ENCODE results near the gene KIAA0513.
"Not testable (repeated sequence)": the region's sequence is repeated elsewhere in the genome, so short reads cannot be mapped to it uniquely, and the experiment has no call there.

The KIAA0513 gene

GRCh38 chr16:85051067-85051581, 23.5 kb downstream of the KIAA0513 start:
- Histone ChIP-seq H3K4me3 (ENCODE audit: low read depth, low read length) (no peak overlapping the region), H3K9me3 (ENCODE audit: severe bottlenecking) (no peaks in the 10 kb centered on the region), H3K27me3 (ENCODE audit: insufficient read depth, low read depth, severe bottlenecking) (no peaks in the 10 kb centered on the region), H3K36me3 (no peaks in the 10 kb centered on the region), H3K27ac (no peak overlapping the region)
- TF ChIP-seq, protein P1, sequence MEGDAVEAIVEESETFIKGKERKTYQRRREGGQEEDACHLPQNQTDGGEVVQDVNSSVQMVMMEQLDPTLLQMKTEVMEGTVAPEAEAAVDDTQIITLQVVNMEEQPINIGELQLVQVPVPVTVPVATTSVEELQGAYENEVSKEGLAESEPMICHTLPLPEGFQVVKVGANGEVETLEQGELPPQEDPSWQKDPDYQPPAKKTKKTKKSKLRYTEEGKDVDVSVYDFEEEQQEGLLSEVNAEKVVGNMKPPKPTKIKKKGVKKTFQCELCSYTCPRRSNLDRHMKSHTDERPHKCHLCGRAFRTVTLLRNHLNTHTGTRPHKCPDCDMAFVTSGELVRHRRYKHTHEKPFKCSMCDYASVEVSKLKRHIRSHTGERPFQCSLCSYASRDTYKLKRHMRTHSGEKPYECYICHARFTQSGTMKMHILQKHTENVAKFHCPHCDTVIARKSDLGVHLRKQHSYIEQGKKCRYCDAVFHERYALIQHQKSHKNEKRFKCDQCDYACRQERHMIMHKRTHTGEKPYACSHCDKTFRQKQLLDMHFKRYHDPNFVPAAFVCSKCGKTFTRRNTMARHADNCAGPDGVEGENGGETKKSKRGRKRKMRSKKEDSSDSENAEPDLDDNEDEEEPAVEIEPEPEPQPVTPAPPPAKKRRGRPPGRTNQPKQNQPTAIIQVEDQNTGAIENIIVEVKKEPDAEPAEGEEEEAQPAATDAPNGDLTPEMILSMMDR (IDR thresholded peaks at IDR 0.05; ENCODE audit: low read depth, low read length) = no peak
- no peak for DNase-seq

- H3K36me3 ChIP-seq = no peaks in the 10 kb centered on the region
- TF ChIP-seq, protein P1 (IDR thresholded peaks at IDR 0.05; ENCODE audit: low read depth, low read length) = no peak
- H3K9me3 ChIP-seq (ENCODE audit: severe bottlenecking) = no peaks in the 10 kb centered on the region
- no peak overlapping the region for H3K4me3 ChIP-seq (ENCODE audit: low read depth, low read length)
- no peak overlapping the region for H3K27ac ChIP-seq
- DNase-seq = no peak
- H3K27me3 ChIP-seq (ENCODE audit: insufficient read depth, low read depth, severe bottlenecking) = no peaks in the 10 kb centered on the region
These were observed 24.1 kb downstream of the KIAA0513 start for GRCh38 chr16:85051683-85052082.

DNA sequence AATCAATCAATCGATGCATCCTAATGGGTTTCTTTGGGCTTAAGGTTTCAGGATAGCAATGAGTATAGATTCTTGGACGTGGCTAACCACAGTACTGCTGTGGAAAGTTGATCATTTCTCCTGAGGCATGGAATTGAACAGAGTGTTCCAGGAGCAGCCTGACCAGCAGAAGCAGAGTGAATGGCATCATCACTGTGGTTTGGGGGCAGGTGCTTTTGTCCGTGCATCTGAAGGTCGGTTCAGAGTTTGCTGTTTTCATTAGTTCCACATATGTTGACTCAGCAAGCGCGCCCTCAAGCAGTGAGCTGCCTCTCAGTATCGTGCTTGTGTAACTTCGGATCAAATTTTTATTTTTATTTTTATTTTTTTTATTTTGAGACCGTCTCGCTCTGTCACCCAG, 24.9 kb downstream of the KIAA0513 start:
- no peak overlapping the region for H3K4me3 ChIP-seq (ENCODE audit: low read depth, low read length)
- no peaks in the 10 kb centered on the region for H3K9me3 ChIP-seq (ENCODE audit: severe bottlenecking)
- no peak overlapping the region for H3K27ac ChIP-seq
- no peak for DNase-seq
- no peaks in the 10 kb centered on the region for H3K36me3 ChIP-seq
- H3K27me3 ChIP-seq (ENCODE audit: insufficient read depth, low read depth, severe bottlenecking) = no peaks in the 10 kb centered on the region
- TF ChIP-seq, protein P1 (IDR thresholded peaks at IDR 0.05; ENCODE audit: low read depth, low read length) = no peak

DNA sequence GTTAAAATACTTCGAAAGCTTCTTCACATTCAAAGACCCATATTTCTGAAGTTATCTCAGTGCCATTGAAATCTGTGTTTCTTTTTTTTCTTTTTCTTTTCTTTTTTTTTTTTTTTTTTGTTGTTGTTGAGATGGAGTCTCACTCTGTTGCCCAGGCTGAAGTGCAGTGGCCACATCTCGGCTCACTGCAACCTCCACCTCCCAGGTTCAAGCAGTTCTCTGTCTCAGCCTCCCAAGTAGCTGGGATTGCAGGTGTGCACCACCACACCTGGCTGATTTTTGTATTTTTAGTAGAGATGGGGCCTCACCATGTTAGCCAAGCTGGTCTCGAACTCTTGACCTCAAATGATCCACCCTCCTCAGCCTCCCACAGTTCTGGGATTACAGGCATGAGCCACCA, 26.7 kb downstream of the KIAA0513 start:
- H3K9me3 ChIP-seq (ENCODE audit: severe bottlenecking); H3K27ac ChIP-seq; H3K36me3 ChIP-seq; H3K27me3 ChIP-seq (ENCODE audit: insufficient read depth, low read depth, severe bottlenecking); DNase-seq; H3K4me3 ChIP-seq (ENCODE audit: low read depth, low read length): not testable (repeated sequence)

- Histone ChIP-seq H3K27me3 (ENCODE audit: insufficient read depth, low read depth, severe bottlenecking) (no peaks in the 10 kb centered on the region), H3K9me3 (ENCODE audit: severe bottlenecking) (no peaks in the 10 kb centered on the region), H3K36me3 (no peaks in the 10 kb centered on the region), H3K4me3 (ENCODE audit: low read depth, low read length) (no peak overlapping the region), H3K27ac (no peak overlapping the region)
- TF ChIP-seq, protein P1 (IDR thresholded peaks at IDR 0.05; ENCODE audit: low read depth, low read length) = no peak
- DNase-seq = no peak
These were observed 27.4 kb downstream of the KIAA0513 start for GRCh38 chr16:85054948-85055492.

GRCh38 chr16:85055493-85056210, 28.1 kb downstream of the KIAA0513 start:
- Histone ChIP-seq H3K4me3 (ENCODE audit: low read depth, low read length) (no peak overlapping the region), H3K27me3 (ENCODE audit: insufficient read depth, low read depth, severe bottlenecking) (no peaks in the 10 kb centered on the region), H3K36me3 (no peaks in the 10 kb centered on the region), H3K27ac (no peak overlapping the region), H3K9me3 (ENCODE audit: severe bottlenecking) (no peaks in the 10 kb centered on the region)
- no peak for DNase-seq
- TF ChIP-seq, protein P1 (IDR thresholded peaks at IDR 0.05; ENCODE audit: low read depth, low read length) = no peak

All from WERI-Rb-1 (cell line).